ENCODE results near the gene PLXNA2.

Gene PLXNA2

DNA sequence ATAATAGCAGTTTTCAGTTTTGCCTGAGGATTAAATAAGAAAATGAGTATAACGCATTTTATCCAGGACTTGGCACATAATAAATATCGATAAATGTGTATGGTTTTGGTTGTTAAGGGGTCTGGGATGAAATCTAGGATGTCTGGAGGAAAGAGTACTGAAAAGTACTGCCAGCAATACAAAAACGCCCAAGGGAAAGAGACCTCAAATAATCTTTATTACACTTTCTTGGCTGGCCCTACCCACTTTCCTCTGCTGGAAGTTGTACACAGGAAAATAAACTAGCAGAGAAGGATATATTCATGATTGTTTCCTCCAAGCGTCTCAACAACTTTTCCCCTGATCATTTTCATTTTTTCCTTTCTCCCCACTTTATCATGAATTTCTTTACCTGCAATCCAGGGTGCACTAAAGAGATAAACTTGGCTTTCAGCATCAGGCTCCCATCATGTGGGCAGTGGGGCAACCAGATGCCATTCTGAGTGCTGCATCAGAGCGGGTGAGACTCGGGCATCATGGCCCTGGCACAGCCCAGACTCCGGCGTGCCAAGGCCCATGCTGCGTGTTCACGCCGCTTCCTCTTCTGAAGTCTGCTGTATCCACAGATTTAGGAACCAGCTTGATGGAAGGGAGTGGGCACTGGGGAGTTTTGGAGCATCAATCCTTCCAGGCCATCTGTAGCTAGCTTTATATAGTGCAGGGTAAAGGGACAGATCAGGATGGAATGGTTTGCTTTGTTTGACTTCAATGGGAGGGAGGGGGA, 35.8 kb upstream of the PLXNA2 start:
- no peaks in the 10 kb centered on the region for H3K9me3 ChIP-seq (ENCODE audit: insufficient read depth, low read length)
- no peaks in the 10 kb centered on the region for H4K20me1 ChIP-seq (ENCODE audit: insufficient read depth, low read length)
- TF ChIP-seq, protein P1, sequence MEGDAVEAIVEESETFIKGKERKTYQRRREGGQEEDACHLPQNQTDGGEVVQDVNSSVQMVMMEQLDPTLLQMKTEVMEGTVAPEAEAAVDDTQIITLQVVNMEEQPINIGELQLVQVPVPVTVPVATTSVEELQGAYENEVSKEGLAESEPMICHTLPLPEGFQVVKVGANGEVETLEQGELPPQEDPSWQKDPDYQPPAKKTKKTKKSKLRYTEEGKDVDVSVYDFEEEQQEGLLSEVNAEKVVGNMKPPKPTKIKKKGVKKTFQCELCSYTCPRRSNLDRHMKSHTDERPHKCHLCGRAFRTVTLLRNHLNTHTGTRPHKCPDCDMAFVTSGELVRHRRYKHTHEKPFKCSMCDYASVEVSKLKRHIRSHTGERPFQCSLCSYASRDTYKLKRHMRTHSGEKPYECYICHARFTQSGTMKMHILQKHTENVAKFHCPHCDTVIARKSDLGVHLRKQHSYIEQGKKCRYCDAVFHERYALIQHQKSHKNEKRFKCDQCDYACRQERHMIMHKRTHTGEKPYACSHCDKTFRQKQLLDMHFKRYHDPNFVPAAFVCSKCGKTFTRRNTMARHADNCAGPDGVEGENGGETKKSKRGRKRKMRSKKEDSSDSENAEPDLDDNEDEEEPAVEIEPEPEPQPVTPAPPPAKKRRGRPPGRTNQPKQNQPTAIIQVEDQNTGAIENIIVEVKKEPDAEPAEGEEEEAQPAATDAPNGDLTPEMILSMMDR (IDR thresholded peaks at IDR 0.05; ENCODE audit: low read depth, low read length): no peak
- TF ChIP-seq EZH2phosphoT487 (IDR thresholded peaks at IDR 0.05; ENCODE audit: low read depth): no peak
- H2AFZ ChIP-seq (ENCODE audit: low read depth, low read length): no peak overlapping the region
- no peak overlapping the region for H3K9ac ChIP-seq (ENCODE audit: low read length)
- H3K79me2 ChIP-seq (ENCODE audit: low read length): no peaks in the 10 kb centered on the region
- peaks cover 72% of the 10 kb centered on the region for H3K27me3 ChIP-seq (ENCODE audit: low read depth, low read length)
- H3K4me3 ChIP-seq (ENCODE audit: low read length): no peak overlapping the region
- H3K27ac ChIP-seq (ENCODE audit: low read length): no peak overlapping the region
- no peak overlapping the region for H3K4me2 ChIP-seq (ENCODE audit: low read length)
- H3K36me3 ChIP-seq (replicated peaks; ENCODE audit: low read depth, low read length): no peaks in the 10 kb centered on the region
- no peaks in the 10 kb centered on the region for H3K4me1 ChIP-seq (ENCODE audit: low read length)

DNA sequence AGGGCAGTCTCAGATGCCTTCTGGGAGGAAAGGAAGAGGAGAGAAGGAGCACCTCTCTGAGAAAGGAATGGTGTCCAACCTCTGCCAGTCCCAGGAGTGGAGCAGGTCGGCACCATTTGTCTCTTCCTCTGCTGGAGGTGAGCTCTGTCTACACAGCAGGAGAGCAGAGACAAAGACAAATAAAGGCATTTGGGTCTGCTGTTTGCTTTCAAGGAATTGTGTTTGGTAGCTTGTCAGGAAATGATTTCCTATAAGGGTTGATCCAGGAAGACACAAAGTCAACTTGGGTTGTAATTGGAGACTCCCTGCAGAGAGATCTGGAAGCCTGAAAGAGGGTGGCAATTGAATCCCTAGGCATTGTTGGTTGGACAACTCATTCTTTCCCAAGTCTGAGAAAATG, 34.5 kb upstream of the PLXNA2 start:
- Histone ChIP-seq H3K9ac (ENCODE audit: low read length) (no peak overlapping the region), H3K27me3 (ENCODE audit: low read depth, low read length) (peaks cover 80% of the 10 kb centered on the region)

GRCh38 chr1:208276757-208277435, 32.7 kb upstream of the PLXNA2 start:
- H3K27ac ChIP-seq (ENCODE audit: low read length): no peak overlapping the region
- H3K9ac ChIP-seq (ENCODE audit: low read length): no peak overlapping the region
- no peaks in the 10 kb centered on the region for H4K20me1 ChIP-seq (ENCODE audit: insufficient read depth, low read length)
- no peaks in the 10 kb centered on the region for H3K4me1 ChIP-seq (ENCODE audit: low read length)
- no peaks in the 10 kb centered on the region for H3K9me3 ChIP-seq (ENCODE audit: insufficient read depth, low read length)
- peaks cover 95% of the 10 kb centered on the region for H3K27me3 ChIP-seq (ENCODE audit: low read depth, low read length)
- H3K4me3 ChIP-seq (ENCODE audit: low read length): no peak overlapping the region
- no peaks in the 10 kb centered on the region for H3K36me3 ChIP-seq (replicated peaks; ENCODE audit: low read depth, low read length)
- TF ChIP-seq, protein P1 (IDR thresholded peaks at IDR 0.05; ENCODE audit: low read depth, low read length): no peak
- no peak for TF ChIP-seq EZH2phosphoT487 (IDR thresholded peaks at IDR 0.05; ENCODE audit: low read depth)
- no peak overlapping the region for H2AFZ ChIP-seq (ENCODE audit: low read depth, low read length)
- H3K79me2 ChIP-seq (ENCODE audit: low read length): no peaks in the 10 kb centered on the region
- H3K4me2 ChIP-seq (ENCODE audit: low read length): no peak overlapping the region

More for the DNA sequence above, 34.5 kb upstream of the PLXNA2 start:
- Histone ChIP-seq H3K9me3 (ENCODE audit: insufficient read depth, low read length) (no peaks in the 10 kb centered on the region), H3K4me3 (ENCODE audit: low read length) (no peak overlapping the region), H3K4me2 (ENCODE audit: low read length) (no peak overlapping the region), H4K20me1 (ENCODE audit: insufficient read depth, low read length) (no peaks in the 10 kb centered on the region), H3K27ac (ENCODE audit: low read length) (no peak overlapping the region), H3K4me1 (ENCODE audit: low read length) (no peaks in the 10 kb centered on the region), H3K79me2 (ENCODE audit: low read length) (no peaks in the 10 kb centered on the region), H3K36me3 (replicated peaks; ENCODE audit: low read depth, low read length) (no peaks in the 10 kb centered on the region), H2AFZ (ENCODE audit: low read depth, low read length) (no peak overlapping the region)
- no peak for TF ChIP-seq EZH2phosphoT487 (IDR thresholded peaks at IDR 0.05; ENCODE audit: low read depth)
- TF ChIP-seq, protein P1 (IDR thresholded peaks at IDR 0.05; ENCODE audit: low read depth, low read length): no peak

DNA sequence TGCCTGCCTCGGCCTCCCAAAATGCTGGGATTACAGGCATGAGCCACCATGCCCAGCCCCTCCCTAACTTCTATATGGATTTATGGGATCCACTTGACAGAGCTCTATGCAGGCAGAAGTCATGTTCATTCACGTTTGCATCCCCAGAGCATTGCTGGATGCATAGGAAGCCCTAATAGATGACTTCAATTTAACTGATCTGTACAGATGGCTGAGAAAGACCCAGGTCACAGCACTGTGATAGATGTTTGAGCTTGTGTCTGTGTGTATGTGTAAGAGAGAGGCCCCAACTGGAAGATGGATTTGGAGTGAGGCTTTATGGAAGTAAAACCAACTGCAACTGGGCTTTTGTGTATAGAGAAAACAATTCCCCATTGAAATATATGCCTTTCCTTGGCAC, 30.9 kb upstream of the PLXNA2 start:
- no peaks in the 10 kb centered on the region for H3K4me1 ChIP-seq (ENCODE audit: low read length)
- H3K4me3 ChIP-seq (ENCODE audit: low read length): no peak overlapping the region
- TF ChIP-seq EZH2phosphoT487 (IDR thresholded peaks at IDR 0.05; ENCODE audit: low read depth): no peak
- TF ChIP-seq, protein P1 (IDR thresholded peaks at IDR 0.05; ENCODE audit: low read depth, low read length): no peak
- H3K27me3 ChIP-seq (ENCODE audit: low read depth, low read length): peaks cover 95% of the 10 kb centered on the region
- no peak overlapping the region for H3K27ac ChIP-seq (ENCODE audit: low read length)
- no peaks in the 10 kb centered on the region for H3K36me3 ChIP-seq (replicated peaks; ENCODE audit: low read depth, low read length)
- no peak overlapping the region for H3K9ac ChIP-seq (ENCODE audit: low read length)
- H2AFZ ChIP-seq (ENCODE audit: low read depth, low read length): no peak overlapping the region
- H4K20me1 ChIP-seq (ENCODE audit: insufficient read depth, low read length): no peaks in the 10 kb centered on the region
- H3K79me2 ChIP-seq (ENCODE audit: low read length): no peaks in the 10 kb centered on the region
- no peak overlapping the region for H3K4me2 ChIP-seq (ENCODE audit: low read length)
- H3K9me3 ChIP-seq (ENCODE audit: insufficient read depth, low read length): no peaks in the 10 kb centered on the region
